SIG-M5 (cell line): ENCODE results near the gene EAPP.
"Not testable (repeated sequence)": the region's sequence is repeated elsewhere in the genome, so short reads cannot be mapped to it uniquely, and the experiment has no call there.

Experiments
- DNase-seq: peaks from one replicate; lab custom pipeline; 2025; lab: John Stamatoyannopoulos, UW

The EAPP gene

GRCh38 chr14:34539407-34540180 is at the start of gene EAPP:
EAPP (minus strand) TSS chr14:34539701; CDS start chr14:34539628, 73 bp downstream.
- no peak for DNase-seq

GRCh38 chr14:34583525-34583924 is 44.0 kb upstream of the EAPP start:
- no peak for DNase-seq

- DNase-seq: no peak
Observed at GRCh38 chr14:34582117-34582680, 42.7 kb upstream of the EAPP start.

GRCh38 chr14:34580381-34580780 is 40.9 kb upstream of the EAPP start:
- DNase-seq: no peak

GRCh38 chr14:34571771-34572170 is 32.3 kb upstream of the EAPP start:
- no peak for DNase-seq

- DNase-seq: no peak
Observed at GRCh38 chr14:34569750-34570149, 30.2 kb upstream of the EAPP start.

GRCh38 chr14:34568803-34569202 is 29.3 kb upstream of the EAPP start:
- no peak for DNase-seq

- DNase-seq: no peak
Observed at GRCh38 chr14:34562776-34563150, 23.3 kb upstream of the EAPP start.

GRCh38 chr14:34562037-34562775 is 22.7 kb upstream of the EAPP start:
- not testable (repeated sequence) for DNase-seq

GRCh38 chr14:34556498-34556829 is 17.0 kb upstream of the EAPP start:
- DNase-seq: not testable (repeated sequence)

- not testable (repeated sequence) for DNase-seq
Observed at GRCh38 chr14:34555583-34556497, 16.3 kb upstream of the EAPP start.

- no peak for DNase-seq
Observed at GRCh38 chr14:34554540-34555250, 15.2 kb upstream of the EAPP start.

GRCh38 chr14:34549276-34549966 is 9.9 kb upstream of the EAPP start:
- DNase-seq: not testable (repeated sequence)

- no peak for DNase-seq
Observed at GRCh38 chr14:34548472-34548981, 9.0 kb upstream of the EAPP start.

GRCh38 chr14:34547136-34547520 is 7.6 kb upstream of the EAPP start:
- not testable (repeated sequence) for DNase-seq

- DNase-seq: not testable (repeated sequence)
Observed at GRCh38 chr14:34546272-34547135, 7.0 kb upstream of the EAPP start.

GRCh38 chr14:34540181-34541059 is 919 bp upstream of the EAPP start:
- DNase-seq: not testable (repeated sequence)

- DNase-seq: no peak
Observed at GRCh38 chr14:34538871-34539406, 562 bp downstream of the EAPP start.
